SK-N-SH (cell line): ENCODE measurements around the gene NEK2. TPM values are rescaled to one million over a fixed set of nuclear protein-coding genes. Genes with fewer than 3 reads are reported as not detected.

Experiments
- CTCF ChIA-PET: fragments of 300-600, 350-600 bp; formaldehyde crosslinking; extraction: SDS; loops from one replicate; lab custom pipeline; 2021; lab: Yijun Ruan, JAX
- POLR2A ChIA-PET: fragments of 350-600 bp; sonication (Branson Sonifier 250); formaldehyde crosslinking; extraction: SDS; loops from one replicate; lab custom pipeline; 2020; ENCODE audit warnings: antibody characterized with exemption, inconsistent platforms; lab: Yijun Ruan, JAX
- DNase-seq: peaks from one replicate; pipeline ENCODE4 v3.0.0; 2012
- H2AFZ ChIP-seq: fragments of 200-600 bp; sonication (generic); 2 replicates; pipeline ENCODE4 v1.8.1; 2016; ENCODE audit warnings: antibody characterized with exemption, mild to moderate bottlenecking, low read depth
- H3F3A ChIP-seq: fragments of 200-600 bp; sonication (generic); replicated peaks from 2 replicates; pipeline ENCODE3; 2016; ENCODE audit warnings: antibody characterized with exemption, mild to moderate bottlenecking; ENCODE audit not compliant: insufficient read depth
- H3K27ac ChIP-seq, 2 experiments: fragments of 200-500 bp in 1 of 2; fragments of 200-600 bp in 1 of 2; sonication (Bioruptor generic) in 1 of 2; sonication (generic), shearing (Covaris generic) in 1 of 2; 2 replicates each; pipeline versions ENCODE4 v1.5.1 to v1.6.1; 2014 to 2016; ENCODE audit warnings: low read depth in 2 of 2, inconsistent platforms in 1 of 2, low read length in 1 of 2, mild to moderate bottlenecking in 1 of 2, mixed read lengths in 1 of 2
- H3K27me3 ChIP-seq: fragments of 200-600 bp; sonication (generic), shearing (Covaris generic); 2 replicates; pipeline ENCODE4 v1.6.1; 2016; ENCODE audit warnings: mixed run types; ENCODE audit not compliant: insufficient read depth
- H3K36me3 ChIP-seq, 2 experiments: fragments of 200-500 bp in 1 of 2; fragments of 200-600 bp in 1 of 2; sonication (Bioruptor generic) in 1 of 2; sonication (generic) in 1 of 2; replicated peaks in 1 of 2; 2 replicates each; pipeline versions ENCODE3 to v1.5.1; 2014 to 2016; ENCODE audit warnings: low read length in 1 of 2, mild to moderate bottlenecking in 1 of 2; ENCODE audit not compliant: insufficient read depth in 2 of 2, control insufficient read depth in 1 of 2
- H3K4me1 ChIP-seq, 2 experiments: fragments of 200-500 bp in 1 of 2; fragments of 200-600 bp in 1 of 2; sonication (Bioruptor generic) in 1 of 2; sonication (generic), shearing (Covaris generic) in 1 of 2; 2 replicates each; pipeline versions ENCODE4 v1.5.1 to v1.6.1; 2014 to 2016; ENCODE audit warnings: low read depth in 1 of 2, low read length in 1 of 2, mixed run types in 1 of 2; ENCODE audit not compliant: insufficient read depth in 2 of 2, control insufficient read depth in 1 of 2
- H3K4me2 ChIP-seq: fragments of 200-600 bp; sonication (generic), shearing (Covaris generic); 2 replicates; pipeline ENCODE4 v1.6.1; 2017; ENCODE audit warnings: mixed run types
- H3K4me3 ChIP-seq, 2 experiments: fragments of 200-500 bp in 1 of 2; fragments of 200-600 bp in 1 of 2; sonication (Bioruptor generic) in 1 of 2; sonication (generic), shearing (Covaris generic) in 1 of 2; 2 replicates each; pipeline versions ENCODE4 v1.5.1 to v1.8.1; 2014 to 2016; ENCODE audit warnings: low read depth in 2 of 2, inconsistent platforms in 1 of 2, low read length in 1 of 2, mild to moderate bottlenecking in 1 of 2, mixed read lengths in 1 of 2, moderate library complexity in 1 of 2
- H3K79me2 ChIP-seq: fragments of 200-600 bp; sonication (generic); 2 replicates; pipeline ENCODE4 v1.8.1; 2017; ENCODE audit warnings: mild to moderate bottlenecking; ENCODE audit not compliant: insufficient read depth
- H3K9ac ChIP-seq: fragments of 200-600 bp; sonication (generic); 2 replicates; pipeline ENCODE4 v1.6.1; 2017; ENCODE audit warnings: mixed run types
- H3K9me2 ChIP-seq: fragments of 200-600 bp; sonication (generic); 2 replicates; pipeline ENCODE4 v1.6.1; 2017; ENCODE audit warnings: mixed run types
- H3K9me3 ChIP-seq: fragments of 200-600 bp; sonication (generic); 2 replicates; pipeline ENCODE4 v1.6.1; 2017; ENCODE audit warnings: mixed run types, mild to moderate bottlenecking, moderate library complexity
- H4K20me1 ChIP-seq: fragments of 200-600 bp; sonication (generic); 2 replicates; pipeline ENCODE4 v1.6.1; 2017; ENCODE audit warnings: mild to moderate bottlenecking, mixed run types; ENCODE audit not compliant: insufficient read depth
- CTCF ChIP-seq: fragments of 200-600 bp; sonication (generic); IDR thresholded peaks from 2 replicates; pipeline ENCODE4 v1.6.1; 2017; ENCODE audit warnings: antibody characterized with exemption, mild to moderate bottlenecking, moderate library complexity
- ELF1 ChIP-seq: IDR thresholded peaks from 2 replicates; pipeline ENCODE4 v1.4.0; 2012
- FOSL2 ChIP-seq: IDR thresholded peaks from 2 replicates; pipeline ENCODE4 v1.4.0; 2012; ENCODE audit warnings: low read depth, mild to moderate bottlenecking, moderate library complexity, borderline replicate concordance
- FOXJ3 ChIP-seq: sonication (generic); formaldehyde crosslinking; IDR thresholded peaks from 2 replicates; pipeline ENCODE4 v1.5.1; 2020; ENCODE audit warnings: mild to moderate bottlenecking, missing genetic modification reagents
- GATA2 ChIP-seq: sonication (generic); formaldehyde crosslinking; IDR thresholded peaks from 2 replicates; pipeline ENCODE4 v1.5.0; 2020; ENCODE audit warnings: mild to moderate bottlenecking, missing genetic modification reagents
- TAF1 ChIP-seq: IDR thresholded peaks from 2 replicates; pipeline ENCODE4 v1.6.1; 2012; ENCODE audit warnings: low read depth, mild to moderate bottlenecking, low read length, moderate library complexity, borderline replicate concordance
- TEAD4 ChIP-seq: IDR thresholded peaks from 2 replicates; pipeline ENCODE4 v1.4.0; 2012; ENCODE audit warnings: mild to moderate bottlenecking, borderline replicate concordance; ENCODE audit not compliant: insufficient read depth
- USF1 ChIP-seq: IDR thresholded peaks from 2 replicates; pipeline ENCODE4 v1.4.0; 2012; ENCODE audit warnings: low read depth, borderline replicate concordance
- WGBS: methylation state at CpG from one replicate; pipeline ENCODE4 v1.1.6; 2017; ENCODE audit warnings: low lambda C conversion rate; 5-methylcytosine and 5-hydroxymethylcytosine counted together
- polyA plus RNA-seq, 3 experiments: library from polyadenylated mRNA; depleted of rRNA; stranded (reverse); fragments of >200 nt; gene quantifications; 2 replicates each; pipeline ENCODE4 v1.2.3, GENCODE V29; 2012
- TF ChIP-seq, protein P1 (sequence below): IDR thresholded peaks from 2 replicates; pipeline ENCODE4 v1.4.0; 2012; ENCODE audit warnings: low read depth, borderline replicate concordance
- TF ChIP-seq, protein P2 (sequence below): fragments of 150-350 bp; IDR thresholded peaks from 2 replicates; pipeline ENCODE4 v1.6.1; 2017; ENCODE audit warnings: antibody characterized with exemption, low read length, low read depth, borderline replicate concordance
- TF ChIP-seq, protein P3 (sequence below): IDR thresholded peaks from 2 replicates; pipeline ENCODE4 v1.6.1; 2012; ENCODE audit warnings: mild to moderate bottlenecking, low read depth, low read length, moderate library complexity

NEK2 gene
- polyA plus RNA-seq, 1 of the 3 experiments (the other 2 are of a cell fraction), result 9.4 TPM

DNA sequence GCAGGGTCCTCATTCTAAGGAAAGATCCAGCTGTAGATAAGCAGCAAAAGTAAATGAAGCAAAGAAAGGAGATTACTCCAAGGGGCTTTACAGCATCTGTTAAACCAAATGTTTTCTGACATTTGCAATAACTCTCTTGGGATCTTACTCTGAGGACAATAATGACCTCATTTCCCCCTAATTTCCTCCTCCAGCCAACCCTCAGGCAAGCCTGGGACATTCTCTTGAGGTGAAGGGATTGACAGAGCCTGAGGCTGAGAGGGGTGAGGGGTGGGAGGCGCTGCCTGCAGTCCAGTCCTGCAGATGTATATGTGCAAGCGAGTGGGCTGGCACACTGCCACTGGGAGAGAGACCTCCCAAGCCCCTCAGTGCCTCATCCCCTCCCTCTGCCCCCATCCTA, 40.5 kb upstream of the NEK2 start (continued):
- TF ChIP-seq GATA2 (CRISPR knock-in tag), result no peak

GRCh38 chr1:211714154-211714553, 38.7 kb upstream of the NEK2 start:
- ChIA-PET CTCF (interaction anchor here (1.1 kb wide), 1 partner anchor 16 kb away, joined by 4 read pairs; no protein-coding TSS in a partner anchor), POLR2A (no interaction called here)
- Histone ChIP-seq H3K4me3 (no peak overlapping the region), H3K4me2 (no peak overlapping the region), H4K20me1 (no peaks in the 10 kb centered on the region), H3K79me2 (no peaks in the 10 kb centered on the region), H2AFZ (no peak overlapping the region), H3K27me3 (no peaks in the 10 kb centered on the region), H3K9me3 (no peaks in the 10 kb centered on the region), H3F3A (no peaks in the 10 kb centered on the region), H3K36me3 (no peaks in the 10 kb centered on the region), H3K27ac (no peak overlapping the region), H3K4me1 (no peaks in the 10 kb centered on the region)
- no peak for DNase-seq
- WGBS, result 80% methylated on average over 5 of the region's 5 CpGs
- no peak for TF ChIP-seq FOXJ3
- TF ChIP-seq ELF1, result no peak
- TF ChIP-seq, protein P1, sequence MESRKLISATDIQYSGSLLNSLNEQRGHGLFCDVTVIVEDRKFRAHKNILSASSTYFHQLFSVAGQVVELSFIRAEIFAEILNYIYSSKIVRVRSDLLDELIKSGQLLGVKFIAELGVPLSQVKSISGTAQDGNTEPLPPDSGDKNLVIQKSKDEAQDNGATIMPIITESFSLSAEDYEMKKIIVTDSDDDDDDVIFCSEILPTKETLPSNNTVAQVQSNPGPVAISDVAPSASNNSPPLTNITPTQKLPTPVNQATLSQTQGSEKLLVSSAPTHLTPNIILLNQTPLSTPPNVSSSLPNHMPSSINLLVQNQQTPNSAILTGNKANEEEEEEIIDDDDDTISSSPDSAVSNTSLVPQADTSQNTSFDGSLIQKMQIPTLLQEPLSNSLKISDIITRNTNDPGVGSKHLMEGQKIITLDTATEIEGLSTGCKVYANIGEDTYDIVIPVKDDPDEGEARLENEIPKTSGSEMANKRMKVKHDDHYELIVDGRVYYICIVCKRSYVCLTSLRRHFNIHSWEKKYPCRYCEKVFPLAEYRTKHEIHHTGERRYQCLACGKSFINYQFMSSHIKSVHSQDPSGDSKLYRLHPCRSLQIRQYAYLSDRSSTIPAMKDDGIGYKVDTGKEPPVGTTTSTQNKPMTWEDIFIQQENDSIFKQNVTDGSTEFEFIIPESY, result no peak
- TF ChIP-seq, protein P2, sequence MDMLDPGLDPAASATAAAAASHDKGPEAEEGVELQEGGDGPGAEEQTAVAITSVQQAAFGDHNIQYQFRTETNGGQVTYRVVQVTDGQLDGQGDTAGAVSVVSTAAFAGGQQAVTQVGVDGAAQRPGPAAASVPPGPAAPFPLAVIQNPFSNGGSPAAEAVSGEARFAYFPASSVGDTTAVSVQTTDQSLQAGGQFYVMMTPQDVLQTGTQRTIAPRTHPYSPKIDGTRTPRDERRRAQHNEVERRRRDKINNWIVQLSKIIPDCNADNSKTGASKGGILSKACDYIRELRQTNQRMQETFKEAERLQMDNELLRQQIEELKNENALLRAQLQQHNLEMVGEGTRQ, result no peak
- no peak for TF ChIP-seq CTCF
- TF ChIP-seq TEAD4, result no peak
- TF ChIP-seq, protein P3, sequence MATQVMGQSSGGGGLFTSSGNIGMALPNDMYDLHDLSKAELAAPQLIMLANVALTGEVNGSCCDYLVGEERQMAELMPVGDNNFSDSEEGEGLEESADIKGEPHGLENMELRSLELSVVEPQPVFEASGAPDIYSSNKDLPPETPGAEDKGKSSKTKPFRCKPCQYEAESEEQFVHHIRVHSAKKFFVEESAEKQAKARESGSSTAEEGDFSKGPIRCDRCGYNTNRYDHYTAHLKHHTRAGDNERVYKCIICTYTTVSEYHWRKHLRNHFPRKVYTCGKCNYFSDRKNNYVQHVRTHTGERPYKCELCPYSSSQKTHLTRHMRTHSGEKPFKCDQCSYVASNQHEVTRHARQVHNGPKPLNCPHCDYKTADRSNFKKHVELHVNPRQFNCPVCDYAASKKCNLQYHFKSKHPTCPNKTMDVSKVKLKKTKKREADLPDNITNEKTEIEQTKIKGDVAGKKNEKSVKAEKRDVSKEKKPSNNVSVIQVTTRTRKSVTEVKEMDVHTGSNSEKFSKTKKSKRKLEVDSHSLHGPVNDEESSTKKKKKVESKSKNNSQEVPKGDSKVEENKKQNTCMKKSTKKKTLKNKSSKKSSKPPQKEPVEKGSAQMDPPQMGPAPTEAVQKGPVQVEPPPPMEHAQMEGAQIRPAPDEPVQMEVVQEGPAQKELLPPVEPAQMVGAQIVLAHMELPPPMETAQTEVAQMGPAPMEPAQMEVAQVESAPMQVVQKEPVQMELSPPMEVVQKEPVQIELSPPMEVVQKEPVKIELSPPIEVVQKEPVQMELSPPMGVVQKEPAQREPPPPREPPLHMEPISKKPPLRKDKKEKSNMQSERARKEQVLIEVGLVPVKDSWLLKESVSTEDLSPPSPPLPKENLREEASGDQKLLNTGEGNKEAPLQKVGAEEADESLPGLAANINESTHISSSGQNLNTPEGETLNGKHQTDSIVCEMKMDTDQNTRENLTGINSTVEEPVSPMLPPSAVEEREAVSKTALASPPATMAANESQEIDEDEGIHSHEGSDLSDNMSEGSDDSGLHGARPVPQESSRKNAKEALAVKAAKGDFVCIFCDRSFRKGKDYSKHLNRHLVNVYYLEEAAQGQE, result no peak
- no peak for TF ChIP-seq USF1
- no peak for TF ChIP-seq TAF1
- TF ChIP-seq FOSL2, result no peak
- TF ChIP-seq, all 33 proteins: peak for 0
- Histone ChIP-seq H3K9me2 (no peaks in the 10 kb centered on the region), H3K9ac (no peak overlapping the region)
